Endothelial cell of umbilical vein (primary cell): ENCODE data around the gene TMCC2. TPM values are rescaled to one million over a fixed set of nuclear protein-coding genes. Genes with fewer than 3 reads are reported as not detected.
A peak's percentile ranks its signal among the peaks of the same experiment; 100 is the strongest.

Experiments
- BruUV-seq: library from RNA; stranded (reverse); fragments of 400-500 nt; replicated peaks from 2 replicates; lab custom pipeline; 2021; lab: Mats Ljungman, UMichigan
- CTCF ChIA-PET: fragments of 300-600, 350-600 bp; sonication (Branson Sonifier 250); formaldehyde crosslinking; loops from one replicate; lab custom pipeline; 2021; ENCODE audit warnings: antibody characterized with exemption, inconsistent platforms; lab: Charles Lee
- POLR2A ChIA-PET: fragments of 300-600, 350-600 bp; sonication (Branson Sonifier 250); formaldehyde crosslinking; loops from one replicate; lab custom pipeline; 2021; ENCODE audit warnings: antibody characterized with exemption, inconsistent platforms; lab: Charles Lee
- DNase-seq: peaks from one replicate; pipeline ENCODE4 v3.0.0-alpha.2; 2011; ENCODE audit warnings: low read depth, low spot score
- FAIRE-seq: peaks from 2 replicates; lab custom pipeline; 2011; peaks lifted over from hg19 to GRCh38; lab: Jason Lieb, UNC
- H2AFZ ChIP-seq: 2 replicates; pipeline ENCODE4 v1.6.0; 2012; ENCODE audit warnings: low read depth, low read length, control low read depth, inconsistent platforms
- H3K27ac ChIP-seq: 2 replicates; pipeline ENCODE4 v1.5.1; 2011; ENCODE audit warnings: low read depth, mild to moderate bottlenecking, control low read depth, low read length, moderate library complexity; ENCODE audit not compliant: insufficient read depth
- H3K27me3 ChIP-seq, 2 experiments: 2 replicates each; pipeline versions ENCODE4 v1.6.0 to v1.6.1; 2011; ENCODE audit warnings: low read length in 2 of 2, mixed read lengths in 1 of 2; ENCODE audit not compliant: control insufficient read depth in 2 of 2, insufficient read depth in 2 of 2
- H3K36me3 ChIP-seq, 2 experiments: 2 replicates in 1 of 2; 3 replicates in 1 of 2; pipeline ENCODE4 v1.5.1; 2011; ENCODE audit warnings: low read length in 2 of 2, mild to moderate bottlenecking in 1 of 2, moderate library complexity in 1 of 2; ENCODE audit not compliant: control insufficient read depth in 2 of 2, insufficient read depth in 2 of 2; ENCODE audit errors: extremely low read depth in 1 of 2
- H3K4me1 ChIP-seq: 3 replicates; pipeline ENCODE4 v1.5.1; 2011; ENCODE audit warnings: mild to moderate bottlenecking, low read length; ENCODE audit not compliant: control insufficient read depth, insufficient read depth; ENCODE audit errors: extremely low read depth
- H3K4me2 ChIP-seq: 2 replicates; pipeline ENCODE4 v1.6.1; 2011; ENCODE audit warnings: low read length, control low read depth, mixed read lengths; ENCODE audit not compliant: insufficient read depth
- H3K4me3 ChIP-seq, 3 experiments: fragments of 200-600 bp in 1 of 3; sonication (generic), shearing (Covaris generic) in 1 of 3; replicated peaks in 1 of 3; 2 replicates each; pipeline ENCODE4 v1.5.1; 2011 to 2016; ENCODE audit warnings: control low read depth in 3 of 3, low read length in 3 of 3, mild to moderate bottlenecking in 2 of 3, inconsistent platforms in 1 of 3, low read depth in 1 of 3, moderate library complexity in 1 of 3; ENCODE audit not compliant: insufficient read depth in 1 of 3
- H3K79me2 ChIP-seq: 2 replicates; pipeline ENCODE4 v1.6.0; 2012; ENCODE audit warnings: low read length, inconsistent platforms; ENCODE audit not compliant: control insufficient read depth, insufficient read depth
- H3K9ac ChIP-seq: replicated peaks from 2 replicates; pipeline ENCODE3; 2011; ENCODE audit warnings: low read length, control low read depth; ENCODE audit not compliant: insufficient read depth; ENCODE audit errors: extremely low read depth
- H3K9me1 ChIP-seq: replicated peaks from 3 replicates; pipeline ENCODE4 v1.6.0; 2011; ENCODE audit warnings: mild to moderate bottlenecking, low read length; ENCODE audit not compliant: control insufficient read depth, insufficient read depth; ENCODE audit errors: extremely low read depth
- H3K9me3 ChIP-seq: replicated peaks from 2 replicates; pipeline ENCODE4 v1.5.1; 2012; ENCODE audit warnings: low read length, inconsistent platforms; ENCODE audit not compliant: control insufficient read depth, insufficient read depth
- H4K20me1 ChIP-seq: replicated peaks from 2 replicates; pipeline ENCODE3; 2011; ENCODE audit warnings: mild to moderate bottlenecking, low read length; ENCODE audit not compliant: control insufficient read depth, insufficient read depth; ENCODE audit errors: extremely low read depth
- EZH2 ChIP-seq: IDR thresholded peaks from 2 replicates; pipeline ENCODE4 v1.6.1; 2012; ENCODE audit warnings: borderline replicate concordance, low read depth, mild to moderate bottlenecking, moderate library complexity, low read length, inconsistent platforms; ENCODE audit not compliant: severe bottlenecking
- FOS ChIP-seq: IDR thresholded peaks from 2 replicates; pipeline ENCODE4 v1.6.1; 2011; ENCODE audit warnings: mild to moderate bottlenecking, low read length, moderate library complexity, borderline replicate concordance; ENCODE audit not compliant: insufficient read depth
- GATA2 ChIP-seq: IDR thresholded peaks from 2 replicates; pipeline ENCODE4 v1.7.0; 2011; ENCODE audit warnings: low read depth, mild to moderate bottlenecking, moderate library complexity, mixed read lengths, low read length; ENCODE audit not compliant: insufficient read length, insufficient read depth
- JUN ChIP-seq: IDR thresholded peaks from 2 replicates; pipeline ENCODE4 v1.6.1; 2011; ENCODE audit warnings: borderline replicate concordance, low read depth; ENCODE audit not compliant: insufficient read length, insufficient read depth
- MYC ChIP-seq: IDR thresholded peaks from one replicate; pipeline ENCODE4 v1.6.1; 2011; ENCODE audit warnings: mild to moderate bottlenecking, low read depth, low read length
- POLR2A ChIP-seq: IDR thresholded peaks from 2 replicates; pipeline ENCODE4 v1.6.1; 2012; ENCODE audit warnings: low read depth, mild to moderate bottlenecking, control low read depth, low read length
- POLR2AphosphoS5 ChIP-seq: IDR thresholded peaks from 2 replicates; pipeline ENCODE4 v1.6.1; 2012; ENCODE audit warnings: low read depth, mild to moderate bottlenecking, control low read depth, low read length, moderate library complexity; ENCODE audit not compliant: insufficient read depth
- dilution Hi-C: fragments of 300-500 bp; cut with MboI; formaldehyde crosslinking; loops from one replicate; pipeline ENCODE4 v1.15.0; 2019; ENCODE audit warnings: low sequenced_read_pairs; ENCODE audit not compliant: extremely low pct_ligation_motif_present
- intact Hi-C: fragments of 100-400 bp; cut with micrococcal nuclease; formaldehyde crosslinking; loops from one replicate; pipeline ENCODE4 v1.10.0; 2022
- polyA plus RNA-seq, 4 experiments: library from polyadenylated mRNA; depleted of rRNA in 3 of 4; stranded (reverse) in 3 of 4; unstranded in 1 of 4; fragments of >200 nt; gene quantifications; 2 replicates each; pipeline versions ENCODE4 v1.2.1 to v1.2.3, GENCODE V29; 2011 to 2012; ENCODE audit warnings: missing spikeins in 1 of 4
- total RNA-seq: library from RNA; stranded (reverse); gene quantifications from 2 replicates; pipeline ENCODE4 v1.2.3, GENCODE V29; 2021
- TF ChIP-seq, protein P1 (sequence below), 2 donors: IDR thresholded peaks; 1 replicate in 1 of 2; 2 replicates in 1 of 2; pipeline ENCODE4 v1.5.1; 2011; ENCODE audit warnings: low read length in 2 of 2, mild to moderate bottlenecking in 2 of 2, moderate library complexity in 2 of 2, control low read depth in 1 of 2, inconsistent platforms in 1 of 2, low read depth in 1 of 2; ENCODE audit not compliant: insufficient read depth in 1 of 2; ENCODE audit errors: extremely low read depth in 1 of 2

Gene TMCC2
- total and polyA plus RNA-seq, 2 donors (not counting 3 experiments of a cell fraction or from before 2014, with no cell fraction given) = 2.0 to 2.1 TPM

DNA sequence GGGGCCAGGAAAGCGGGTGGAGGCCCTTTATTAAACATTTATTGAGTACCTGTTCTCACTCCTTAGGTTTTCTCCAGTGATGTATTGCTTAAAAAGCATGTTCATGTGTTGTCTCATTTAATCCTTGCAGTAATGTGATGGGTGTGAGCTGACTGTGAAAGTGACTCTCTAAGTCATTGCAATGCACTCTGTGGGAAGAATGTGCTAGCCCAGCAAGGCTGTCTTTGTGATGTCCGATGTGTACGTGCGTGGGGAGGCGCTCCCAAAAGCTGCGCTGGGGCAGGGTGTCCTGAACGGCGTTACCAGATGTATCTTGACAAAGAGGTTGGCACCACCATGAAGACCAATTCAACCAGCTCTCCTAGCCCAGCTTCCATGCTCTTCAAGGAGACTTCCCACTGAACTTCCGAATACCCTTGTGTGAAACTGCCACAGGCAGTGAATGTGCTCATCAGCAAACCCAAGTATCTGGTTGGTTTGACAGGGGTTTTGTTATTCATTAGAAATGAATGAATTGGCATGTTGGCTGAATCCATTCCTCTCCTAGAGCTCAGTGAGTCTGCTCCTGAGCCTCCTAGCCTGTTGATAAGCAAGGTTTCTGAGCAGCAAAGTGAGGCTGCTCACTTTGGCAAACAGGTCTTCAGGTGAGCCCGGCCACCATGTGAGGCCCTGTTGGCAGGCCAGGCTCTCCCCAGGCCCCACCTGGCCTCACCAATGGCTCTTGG, 65.8 kb downstream of the TMCC2 start:
- TF ChIP-seq FOS = no peak
- no peak for TF ChIP-seq EZH2
- no peak for TF ChIP-seq GATA2
- TF ChIP-seq POLR2A = no peak
- no peak for TF ChIP-seq MYC
- no peak for TF ChIP-seq POLR2AphosphoS5
- TF ChIP-seq, protein P1, sequence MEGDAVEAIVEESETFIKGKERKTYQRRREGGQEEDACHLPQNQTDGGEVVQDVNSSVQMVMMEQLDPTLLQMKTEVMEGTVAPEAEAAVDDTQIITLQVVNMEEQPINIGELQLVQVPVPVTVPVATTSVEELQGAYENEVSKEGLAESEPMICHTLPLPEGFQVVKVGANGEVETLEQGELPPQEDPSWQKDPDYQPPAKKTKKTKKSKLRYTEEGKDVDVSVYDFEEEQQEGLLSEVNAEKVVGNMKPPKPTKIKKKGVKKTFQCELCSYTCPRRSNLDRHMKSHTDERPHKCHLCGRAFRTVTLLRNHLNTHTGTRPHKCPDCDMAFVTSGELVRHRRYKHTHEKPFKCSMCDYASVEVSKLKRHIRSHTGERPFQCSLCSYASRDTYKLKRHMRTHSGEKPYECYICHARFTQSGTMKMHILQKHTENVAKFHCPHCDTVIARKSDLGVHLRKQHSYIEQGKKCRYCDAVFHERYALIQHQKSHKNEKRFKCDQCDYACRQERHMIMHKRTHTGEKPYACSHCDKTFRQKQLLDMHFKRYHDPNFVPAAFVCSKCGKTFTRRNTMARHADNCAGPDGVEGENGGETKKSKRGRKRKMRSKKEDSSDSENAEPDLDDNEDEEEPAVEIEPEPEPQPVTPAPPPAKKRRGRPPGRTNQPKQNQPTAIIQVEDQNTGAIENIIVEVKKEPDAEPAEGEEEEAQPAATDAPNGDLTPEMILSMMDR (IDR thresholded peaks at IDR 0.05; ENCODE audit: extremely low read depth in 1 of 2, insufficient read depth in 1 of 2, low read depth in 1 of 2, low read length in 2 of 2) = no peak
- no peak for TF ChIP-seq JUN
- H3K36me3 ChIP-seq = no peaks in the 10 kb centered on the region
- H2AFZ ChIP-seq = no peak overlapping the region
- DNase-seq (no peak), FAIRE-seq (no peak)
- no peaks in the 10 kb centered on the region for H3K9me1 ChIP-seq
- H3K4me2 ChIP-seq = no peak overlapping the region
- H4K20me1 ChIP-seq = no peaks in the 10 kb centered on the region
- H3K9me3 ChIP-seq = no peaks in the 10 kb centered on the region
- H3K4me1 ChIP-seq = peaks cover 27% of the 10 kb centered on the region
- no peaks in the 10 kb centered on the region for H3K79me2 ChIP-seq
- H3K9ac ChIP-seq = no peak overlapping the region
- dilution Hi-C loops (no loop called here), intact Hi-C loops (loop anchor here (1.0 kb wide), 2 partner anchors 9 to 28 kb away; partner anchors contain the start of gene NUAK2)
- no peak overlapping the region for H3K4me3 ChIP-seq
- BruUV-seq = no TSS peak
- ChIA-PET POLR2A (interaction anchor here (1.1 to 1.7 kb wide), 3 partner anchors 9 to 24 kb away, joined by 4 to 9 read pairs (median 6); no protein-coding TSS in a partner anchor), CTCF (interaction anchor here (1.2 to 6.9 kb wide), 7 partner anchors 8 to 32 kb away, joined by 3 to 49 read pairs (median 21); partner anchors contain the start of gene NUAK2)
- peak overlapping the region; percentile 61 for H3K27ac ChIP-seq
- H3K27me3 ChIP-seq = no peaks in the 10 kb centered on the region
